GM18907 (cell line): ENCODE results near the gene IGF2BP2.
"Not testable (repeated sequence)": the region's sequence is repeated elsewhere in the genome, so short reads cannot be mapped to it uniquely, and the experiment has no call there.

ENCODE experiments used
- ATAC-seq: cut with Tn5 transposase; IDR thresholded peaks from one replicate; pipeline ENCODE4 v1.9.1; 2021; ENCODE audit warnings: mild to moderate bottlenecking, moderate library complexity; ENCODE audit not compliant: unreplicated experiment

Gene IGF2BP2

DNA sequence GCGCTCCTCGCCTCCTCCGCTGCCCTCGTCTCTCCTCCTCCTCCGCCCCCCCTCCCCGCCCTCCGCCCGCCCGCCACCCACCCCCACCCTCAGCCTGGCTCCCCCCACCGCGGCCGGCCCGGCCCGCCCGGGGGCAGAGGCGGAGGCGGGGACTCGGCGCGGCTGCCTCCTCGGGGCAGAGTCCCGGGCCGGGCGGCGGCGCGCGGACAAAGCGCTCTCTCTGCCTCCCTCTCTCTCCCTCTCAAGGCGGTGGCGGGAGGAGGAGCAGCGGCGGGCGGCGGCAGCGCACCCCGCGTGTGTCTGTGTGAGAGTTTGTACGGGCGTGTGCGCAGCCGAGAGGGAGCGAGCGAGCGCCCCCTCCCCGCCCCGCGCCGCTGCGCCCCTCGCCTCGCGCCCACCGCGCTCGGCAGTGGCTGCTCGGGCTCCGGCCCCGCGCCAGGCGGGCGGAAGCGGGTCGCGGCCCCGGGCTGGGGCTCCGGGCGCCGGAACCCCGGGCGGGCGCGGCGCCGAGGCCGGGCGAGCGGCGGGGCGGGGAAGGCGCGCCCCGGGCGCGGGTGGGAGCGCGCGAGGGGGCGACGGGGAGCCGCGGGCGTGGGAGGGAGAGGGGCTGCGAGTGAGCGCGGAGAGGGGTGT is at the start of gene IGF2BP2:
Gene IGF2BP2 (minus strand): TSS at position 37 of the 633 bp plus-strand sequence. CDS start 82 bp downstream, outside the sequence.
- ATAC-seq, result peak; percentile 72

DNA sequence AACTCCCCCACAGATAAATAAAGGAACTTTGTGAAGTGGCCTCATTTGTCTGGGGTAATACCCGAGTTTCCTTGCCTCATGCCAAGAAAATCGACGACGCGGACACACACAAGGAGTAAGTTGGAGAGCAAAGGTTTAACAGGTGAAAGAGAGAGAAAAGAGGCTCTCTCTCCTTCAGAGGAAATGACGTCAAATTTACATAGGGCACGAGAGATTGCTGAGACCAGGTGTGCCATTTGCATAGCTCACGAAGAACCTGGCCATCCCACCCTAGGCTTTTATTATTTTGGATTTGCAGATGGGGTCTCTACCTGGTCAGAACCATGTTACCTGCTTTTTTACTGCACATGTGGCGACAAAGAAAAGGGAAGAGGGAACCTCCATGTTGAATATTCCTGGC is 49.3 kb upstream of the IGF2BP2 start:
- no peak for ATAC-seq

DNA sequence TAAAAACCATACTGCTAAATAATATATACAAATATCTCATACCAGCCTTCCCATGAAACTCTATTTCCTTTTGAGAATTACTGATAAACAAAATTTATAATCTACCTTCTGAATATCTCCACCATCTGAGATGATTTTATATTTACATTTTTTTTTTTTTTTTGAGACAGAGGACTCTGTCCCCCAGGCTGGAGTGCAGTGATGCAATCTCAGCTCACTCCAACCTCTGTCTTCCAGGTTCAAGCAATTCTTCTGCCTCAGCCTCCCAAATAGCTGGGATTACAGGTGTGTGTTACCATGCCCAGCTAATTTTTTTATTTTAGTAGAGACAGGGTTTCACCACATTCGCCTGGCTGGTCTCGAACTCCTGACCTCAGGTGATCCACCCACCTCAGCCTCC is 42.8 kb upstream of the IGF2BP2 start:
- no peak for ATAC-seq

DNA sequence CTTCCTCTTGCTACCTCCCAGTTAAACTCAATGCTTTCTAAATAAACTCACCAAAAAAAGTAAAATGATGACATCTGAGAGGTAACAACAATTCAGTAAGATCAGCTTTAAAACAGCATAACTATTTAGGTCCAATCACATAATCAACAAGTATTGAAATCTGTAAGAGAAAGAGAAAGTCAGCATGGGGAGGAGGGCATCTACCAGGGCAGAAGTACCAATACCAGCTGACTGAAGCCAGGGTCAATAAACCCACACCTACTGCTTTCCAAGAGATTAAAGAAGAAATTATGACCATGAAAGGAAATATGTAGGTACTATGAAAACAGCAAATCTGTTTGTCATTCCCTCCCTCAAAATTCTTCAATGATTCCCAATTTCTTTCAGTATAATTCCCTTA is 42.2 kb upstream of the IGF2BP2 start:
- no peak for ATAC-seq

- ATAC-seq, result no peak
These were observed 41.7 kb upstream of the IGF2BP2 start for GRCh38 chr3:185866555-185866954.

GRCh38 chr3:185865247-185865646 is 40.4 kb upstream of the IGF2BP2 start:
- ATAC-seq, result no peak

GRCh38 chr3:185864767-185865166 is 39.9 kb upstream of the IGF2BP2 start:
- ATAC-seq, result no peak

GRCh38 chr3:185862920-185863319 is 38.1 kb upstream of the IGF2BP2 start:
- ATAC-seq, result no peak

DNA sequence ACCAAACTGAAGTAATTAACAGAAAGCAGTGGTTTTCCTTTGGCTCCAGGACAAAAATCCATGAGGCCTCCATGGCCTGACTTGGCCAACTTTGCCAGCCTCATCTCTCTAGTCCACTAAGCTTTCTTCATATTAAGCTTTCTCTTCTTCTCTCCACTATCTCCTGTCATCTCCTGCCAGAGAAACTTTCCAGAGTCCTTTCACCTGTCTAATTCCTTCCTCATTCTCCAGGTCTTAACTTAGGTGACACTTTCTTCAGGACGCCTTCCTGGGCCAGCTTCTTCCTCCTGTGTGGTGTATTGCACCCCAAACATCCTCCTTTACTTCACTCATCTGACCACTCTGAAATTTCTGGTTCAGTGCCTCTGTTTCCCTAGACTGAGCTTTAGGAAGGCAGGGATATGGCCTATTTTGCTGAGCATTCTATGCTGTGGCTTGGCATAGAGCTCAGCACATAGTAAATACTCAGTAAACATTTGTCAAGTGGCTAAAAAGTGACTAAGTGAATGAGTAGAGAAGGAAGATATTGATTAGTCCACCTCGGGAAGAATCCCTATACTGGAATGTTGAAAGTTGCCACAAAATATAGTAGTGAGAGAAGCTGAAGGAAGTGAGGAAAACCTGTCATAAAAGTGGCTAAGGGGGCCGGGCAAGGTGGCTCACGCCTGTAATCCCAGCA is 34.6 kb upstream of the IGF2BP2 start:
- no peak for ATAC-seq

DNA sequence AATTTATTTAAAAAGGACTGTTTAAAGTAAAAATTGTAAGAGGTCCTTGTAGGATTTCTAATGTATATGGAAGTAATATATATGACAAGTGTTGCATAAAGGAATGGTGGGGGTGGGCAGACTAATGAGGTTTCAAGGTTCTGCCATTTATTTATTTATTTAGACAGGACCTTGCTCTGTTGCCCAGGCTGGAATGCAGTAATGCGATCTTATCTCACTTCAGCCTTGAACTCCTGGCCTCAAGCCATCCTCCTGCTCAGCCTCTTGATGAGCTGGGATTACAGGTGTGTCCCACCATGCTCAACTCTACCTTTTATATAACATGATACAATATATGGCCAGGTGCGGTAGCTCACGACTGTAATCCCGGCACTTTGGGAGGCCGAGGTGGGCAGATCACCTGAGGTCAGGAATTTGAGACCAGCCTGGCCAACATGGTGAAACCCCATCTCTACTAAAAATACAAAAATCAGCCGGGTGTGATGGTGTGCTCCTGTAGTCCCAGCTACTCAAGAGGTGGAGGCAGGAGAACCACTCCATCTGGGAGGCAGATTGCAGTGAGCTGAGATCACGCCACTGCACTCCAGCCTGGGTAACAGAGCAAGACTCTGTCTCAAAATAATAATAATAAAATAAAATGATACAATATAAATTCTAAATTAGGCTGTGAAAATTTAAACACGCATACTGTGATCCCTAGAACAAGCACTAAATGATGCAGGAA is 33.8 kb upstream of the IGF2BP2 start:
- no peak for ATAC-seq

DNA sequence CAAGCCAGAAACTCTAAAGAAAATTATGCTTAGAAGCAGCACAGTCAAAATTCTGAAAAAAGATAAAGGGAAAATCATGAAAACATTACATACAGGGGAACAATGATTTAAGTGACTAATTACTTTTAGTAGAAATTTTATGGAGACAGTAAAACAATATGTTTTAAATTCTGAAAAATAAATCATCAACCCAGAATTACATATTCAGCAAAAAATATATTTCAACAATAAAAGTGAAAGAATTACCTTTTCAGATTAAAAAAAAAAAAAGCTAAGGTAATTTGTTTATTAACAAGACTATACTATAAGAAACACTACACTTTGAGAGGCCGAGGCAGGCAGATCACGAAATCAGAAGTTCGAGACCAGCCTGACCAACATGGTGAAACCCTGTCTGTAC is 32.4 kb upstream of the IGF2BP2 start:
- ATAC-seq, result no peak

GRCh38 chr3:185856652-185857051 is 31.8 kb upstream of the IGF2BP2 start:
- no peak for ATAC-seq

GRCh38 chr3:185853771-185854170 is 28.9 kb upstream of the IGF2BP2 start:
- ATAC-seq, result not testable (repeated sequence)

GRCh38 chr3:185852635-185853034 is 27.8 kb upstream of the IGF2BP2 start:
- ATAC-seq, result no peak

DNA sequence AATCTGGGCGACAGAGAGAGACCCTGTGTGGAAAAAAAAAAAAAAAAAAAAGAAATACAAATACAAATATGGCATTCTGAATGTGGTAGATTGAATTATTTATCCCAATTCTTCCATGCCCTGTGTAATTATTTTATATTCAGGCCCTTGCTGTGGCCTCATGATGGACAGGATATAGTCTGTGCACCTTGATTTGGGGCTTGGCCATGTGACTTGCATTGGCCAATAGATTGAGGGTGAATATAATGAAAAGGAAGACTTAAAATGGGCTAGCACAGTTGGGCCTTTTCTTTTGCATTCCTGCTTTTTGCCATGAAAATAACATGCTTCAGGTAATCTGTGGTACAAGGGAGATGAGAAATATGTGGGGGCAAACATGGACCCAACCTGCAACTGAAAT is 27.1 kb upstream of the IGF2BP2 start:
- no peak for ATAC-seq

DNA sequence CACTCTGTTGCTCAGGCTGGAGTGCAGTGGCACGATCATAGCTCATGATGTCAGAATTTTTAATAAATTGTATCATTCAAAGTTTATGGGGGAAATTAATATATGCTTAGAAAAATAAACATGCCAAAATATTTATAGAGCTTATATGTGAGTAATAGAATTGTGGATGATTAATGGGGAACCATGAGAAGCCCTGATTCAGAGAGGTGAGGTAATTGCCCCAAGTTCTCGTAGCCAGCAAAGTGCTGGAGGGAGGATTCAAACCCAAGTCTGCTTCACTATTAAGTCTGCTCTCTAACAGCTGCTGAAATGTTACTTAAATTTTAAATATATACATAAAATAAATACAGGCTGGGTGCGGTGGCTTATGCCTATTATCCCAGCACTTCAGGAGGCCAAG is 26.2 kb upstream of the IGF2BP2 start:
- ATAC-seq, result no peak

DNA sequence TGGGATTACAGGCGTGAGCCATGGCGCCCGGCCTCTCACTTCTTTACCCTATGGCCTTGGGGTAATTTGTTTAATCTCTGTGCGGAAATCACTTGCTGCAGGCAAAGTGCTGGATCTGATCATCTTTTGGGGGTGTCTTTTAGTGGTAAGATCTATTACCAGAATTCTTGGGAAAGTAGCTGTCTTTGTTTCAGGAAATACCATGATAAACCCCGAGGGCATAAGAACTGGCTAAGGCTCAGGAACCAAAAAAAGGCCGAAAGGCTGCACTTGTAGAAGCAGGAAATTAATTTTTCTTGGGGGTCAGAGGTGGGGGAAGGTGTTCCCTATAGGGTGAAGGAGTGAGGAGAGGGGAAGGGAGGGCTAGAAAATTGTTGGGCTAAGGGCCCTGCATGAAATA is 22.7 kb upstream of the IGF2BP2 start:
- ATAC-seq, result no peak

DNA sequence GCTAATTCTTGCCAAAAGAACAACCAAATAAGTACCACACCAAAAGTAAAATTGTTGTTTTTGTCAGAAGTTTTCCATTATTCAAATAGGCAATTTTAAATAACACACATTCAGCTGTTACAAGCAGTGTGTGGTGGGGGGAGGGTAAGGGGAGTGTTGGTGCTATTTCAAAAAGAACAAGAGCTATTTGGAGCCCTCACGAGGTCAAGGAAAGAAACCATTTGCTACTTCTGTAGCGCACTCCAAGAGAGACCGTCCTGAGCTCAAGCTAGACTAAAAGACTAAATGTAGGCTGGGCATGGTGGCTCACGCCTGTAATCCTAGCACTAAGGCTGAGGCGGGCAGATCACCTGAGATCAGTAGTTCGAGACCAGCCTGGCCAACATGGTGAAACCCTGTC is 21.2 kb upstream of the IGF2BP2 start:
- ATAC-seq, result no peak

DNA sequence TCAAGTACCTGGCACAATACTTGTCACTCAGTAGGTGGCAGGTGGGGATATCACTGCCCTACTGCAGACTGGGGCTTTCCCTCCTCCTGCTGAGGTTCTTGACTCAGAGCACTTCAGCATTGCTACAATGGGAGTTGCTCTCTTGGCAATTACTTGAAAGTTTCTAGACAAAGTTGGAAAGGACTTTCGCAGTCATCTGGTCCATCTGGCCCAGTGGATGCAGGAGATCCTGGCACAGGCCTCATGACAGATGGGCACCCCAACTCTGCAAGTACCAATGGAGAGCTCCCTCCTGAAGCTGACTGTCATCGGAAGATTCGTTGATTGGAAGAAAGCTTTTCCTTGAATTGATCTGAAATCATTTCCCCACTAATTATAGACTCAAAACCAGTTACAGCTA is 19.2 kb upstream of the IGF2BP2 start:
- ATAC-seq, result no peak

GRCh38 chr3:185843635-185844034 is 18.8 kb upstream of the IGF2BP2 start:
- ATAC-seq, result no peak

- no peak for ATAC-seq
These were observed 18.3 kb upstream of the IGF2BP2 start for GRCh38 chr3:185843126-185843525.

DNA sequence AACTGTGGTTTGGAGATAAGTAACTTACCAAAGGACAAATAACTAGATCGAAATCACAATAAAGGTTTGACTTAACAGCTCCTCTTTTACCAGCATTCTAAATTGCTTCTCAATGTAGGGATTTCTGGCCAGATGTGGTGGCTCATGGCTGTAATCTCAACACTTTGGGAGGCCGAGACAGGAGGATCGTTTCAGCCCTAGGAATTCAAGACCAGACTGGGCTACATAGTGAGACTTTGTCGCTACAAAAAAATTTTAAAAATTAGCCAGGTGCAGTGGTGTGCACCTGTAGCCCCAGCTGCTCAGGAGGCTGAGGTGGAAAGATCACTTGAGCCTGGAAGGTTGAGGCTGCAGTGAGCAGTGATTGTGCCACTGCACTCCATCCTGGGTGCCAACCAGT is 17.4 kb upstream of the IGF2BP2 start:
- ATAC-seq, result no peak
